GM19025 (cell line): ENCODE data around the gene ADAMTS7.
"Not testable (repeated sequence)": the region's sequence is repeated elsewhere in the genome, so short reads cannot be mapped to it uniquely, and the experiment has no call there.

ENCODE experiments used
- ATAC-seq: cut with Tn5 transposase; IDR thresholded peaks from one replicate; pipeline ENCODE4 v1.9.1; 2021; ENCODE audit warnings: mild to moderate bottlenecking, low read depth, moderate library complexity; ENCODE audit not compliant: unreplicated experiment

The ADAMTS7 gene

DNA sequence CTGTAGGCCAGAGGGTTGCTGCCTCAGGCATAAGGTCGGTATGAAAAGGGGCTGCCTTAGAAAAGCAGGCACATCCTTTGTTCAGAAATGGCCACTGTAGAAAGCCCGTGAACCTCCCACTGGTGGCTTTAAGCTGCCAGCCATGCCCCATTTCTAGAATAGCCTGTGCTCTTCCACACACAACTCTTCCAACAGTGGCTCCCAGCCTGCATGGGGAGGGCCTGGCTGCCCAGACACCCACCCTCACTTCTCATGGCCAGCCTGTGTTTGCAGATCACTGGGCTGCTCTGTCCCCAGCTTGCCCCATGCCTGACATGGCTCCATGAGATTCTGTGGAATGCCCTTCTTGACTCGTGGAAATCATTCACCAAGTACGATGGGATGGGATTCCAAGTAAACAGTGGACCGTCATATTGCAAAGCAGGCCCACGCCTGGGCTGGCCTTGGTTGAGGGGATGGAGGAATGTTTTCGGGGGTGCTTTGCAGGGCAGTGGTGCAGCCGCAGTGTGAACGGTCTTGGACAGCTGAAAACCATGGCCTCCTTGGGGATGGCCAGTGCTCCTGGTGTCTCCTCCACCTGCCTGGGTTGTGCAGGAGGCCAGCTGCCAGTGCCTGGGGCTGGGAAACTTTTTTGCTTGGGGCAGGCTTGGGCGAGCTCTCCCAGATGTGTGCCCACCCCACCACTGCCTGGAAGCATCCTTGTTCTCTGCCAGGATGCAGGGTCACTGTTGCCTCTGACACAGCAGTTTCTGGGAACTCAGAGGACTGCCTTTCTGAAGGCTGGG, 57.3 kb downstream of the ADAMTS7 start:
- ATAC-seq: not testable (repeated sequence)

DNA sequence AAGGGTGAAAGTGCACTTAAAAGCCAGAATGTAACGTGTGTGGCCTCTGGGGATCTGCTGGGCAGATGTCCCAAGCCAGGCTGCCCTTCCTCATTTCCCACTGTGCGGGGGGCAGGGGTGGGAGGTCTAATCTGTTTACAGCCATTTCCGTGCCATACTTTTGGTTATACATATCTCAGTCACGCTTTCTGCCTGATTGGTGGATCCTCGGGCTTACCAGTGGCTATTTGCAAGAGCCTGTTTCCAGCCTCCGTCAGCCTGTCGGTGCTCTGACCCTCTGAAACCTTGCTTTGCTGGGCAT, 58.0 kb downstream of the ADAMTS7 start:
- not testable (repeated sequence) for ATAC-seq

DNA sequence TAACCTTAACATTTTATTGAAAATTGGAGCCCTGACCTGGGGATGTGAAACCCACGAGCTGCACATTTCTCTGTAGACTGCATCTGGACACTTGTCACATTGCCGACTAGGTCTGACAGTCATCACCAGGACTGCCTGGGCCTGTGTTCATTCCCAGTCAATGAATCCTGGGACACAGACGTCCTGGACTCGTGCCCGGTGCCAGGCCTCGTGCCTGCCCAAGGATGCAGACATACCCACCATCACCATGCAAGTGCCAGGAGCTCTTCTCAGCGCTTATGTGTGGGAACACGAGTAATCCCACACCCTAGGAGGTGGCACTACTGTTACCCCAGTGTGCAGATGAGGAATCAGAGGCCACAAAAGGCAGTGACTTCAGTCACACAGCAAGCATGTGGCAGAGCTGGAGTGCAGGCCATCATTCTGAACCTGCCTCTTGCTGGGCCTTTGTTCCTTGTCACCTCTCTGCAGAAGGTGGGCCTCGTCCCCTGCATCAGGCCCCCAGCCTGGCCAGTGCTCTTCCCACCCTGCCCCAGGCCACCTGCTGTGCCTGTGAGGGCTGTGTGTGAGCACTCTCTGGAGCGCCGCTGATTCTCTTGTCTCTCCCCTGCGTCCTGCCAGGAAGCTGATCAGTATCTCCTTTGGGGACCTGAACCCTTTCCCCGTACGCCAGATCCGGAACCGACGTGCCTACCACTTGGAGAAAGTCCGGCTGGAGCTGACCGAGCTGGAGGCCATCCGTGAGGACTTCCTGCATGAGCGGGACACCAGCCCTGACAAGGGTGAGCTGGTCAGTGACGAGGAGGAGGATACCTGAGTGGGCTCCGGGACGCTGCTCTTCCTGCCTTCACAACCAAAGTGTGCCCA, 58.5 kb downstream of the ADAMTS7 start:
- ATAC-seq: no peak

DNA sequence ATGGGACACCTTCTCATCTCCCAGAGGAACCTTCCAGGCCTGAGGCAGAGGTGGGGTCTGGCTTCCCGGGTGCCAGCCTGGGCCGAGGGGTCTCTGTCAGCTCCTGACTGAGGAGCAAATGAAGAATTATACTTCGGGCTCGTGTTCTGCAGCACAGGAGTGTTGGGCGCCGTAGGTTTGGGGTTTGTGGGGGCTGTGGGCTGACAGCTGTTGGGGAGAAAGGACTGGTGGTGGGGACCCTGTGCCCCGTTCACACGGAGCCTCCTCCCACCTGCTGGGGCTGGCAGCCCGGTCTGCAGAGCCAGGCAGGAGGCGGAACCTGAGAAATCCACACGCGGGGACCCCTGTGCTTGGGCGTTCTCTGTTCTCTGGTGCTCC, 59.7 kb downstream of the ADAMTS7 start:
- ATAC-seq: no peak

DNA sequence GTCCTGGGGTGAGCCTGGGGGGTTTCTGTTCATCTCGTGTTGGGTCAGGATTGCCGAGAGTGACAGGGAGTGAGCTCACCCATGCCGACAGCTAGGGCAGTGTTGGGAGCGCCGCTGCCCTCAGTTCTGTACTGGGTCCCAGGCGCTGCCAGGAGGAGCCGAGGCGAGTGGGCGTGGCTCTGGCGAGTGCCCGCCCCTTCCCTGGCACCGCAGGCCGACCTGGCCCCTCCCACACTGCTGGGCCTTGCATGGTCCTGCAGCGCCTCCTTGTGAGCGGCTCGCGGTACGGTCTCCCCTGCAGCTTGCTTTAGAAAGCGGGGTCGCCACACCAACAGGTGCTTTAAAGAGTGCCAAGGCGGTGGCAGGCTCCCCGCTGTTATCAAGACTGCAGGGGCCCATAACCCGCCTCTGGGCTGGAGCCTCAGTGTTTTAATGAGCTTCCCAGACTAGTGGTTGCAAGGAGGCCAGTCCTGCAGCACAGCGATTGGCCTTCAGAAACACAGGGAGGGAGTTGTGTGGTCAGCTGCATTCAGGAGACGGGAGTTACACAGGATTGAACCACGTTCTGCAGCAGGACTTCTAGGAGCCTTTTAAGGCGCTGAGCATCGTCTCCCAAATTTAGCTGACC, 60.2 kb downstream of the ADAMTS7 start:
- ATAC-seq: peak; percentile 82

GRCh38 chr15:78750566-78750965, 60.7 kb downstream of the ADAMTS7 start:
- no peak for ATAC-seq

DNA sequence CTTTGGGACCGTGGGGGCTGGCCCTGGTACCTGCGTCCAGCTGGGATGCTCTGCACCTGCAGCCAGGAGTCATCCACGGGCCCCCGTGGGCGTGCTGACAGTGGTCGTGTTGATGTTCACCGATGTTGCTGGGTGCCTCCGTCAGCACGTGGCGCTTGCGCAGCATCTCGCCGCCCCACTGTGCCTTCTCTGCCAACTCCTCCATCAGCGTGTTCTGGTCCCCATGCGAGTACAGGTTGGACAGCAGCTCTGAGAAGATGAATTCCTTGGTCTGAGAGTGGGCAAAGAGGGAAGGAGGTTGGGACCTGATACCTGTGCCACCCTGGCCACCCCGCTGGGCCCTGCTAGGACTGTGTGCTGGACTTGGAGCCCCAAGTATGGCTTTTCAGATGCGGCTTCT, 61.4 kb downstream of the ADAMTS7 start:
- ATAC-seq: no peak

DNA sequence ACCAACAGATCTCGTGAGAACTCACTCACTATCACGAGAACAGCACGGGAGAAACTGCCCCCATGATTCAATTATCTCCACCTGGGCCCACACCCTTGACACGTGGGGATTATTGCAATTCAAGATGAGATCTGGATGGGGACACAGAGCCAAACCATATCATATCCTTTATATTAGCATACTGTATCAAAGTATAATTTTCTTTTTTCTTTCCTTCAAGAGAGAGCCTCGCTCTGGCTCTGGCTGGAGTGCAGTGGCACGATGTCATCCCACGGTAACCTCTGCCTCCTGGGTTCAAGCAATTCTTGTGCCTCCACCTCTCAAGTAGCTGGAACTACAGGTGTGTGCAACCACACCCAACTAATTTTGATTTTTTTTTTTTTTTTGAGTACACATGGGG, 63.4 kb downstream of the ADAMTS7 start:
- ATAC-seq: not testable (repeated sequence)

DNA sequence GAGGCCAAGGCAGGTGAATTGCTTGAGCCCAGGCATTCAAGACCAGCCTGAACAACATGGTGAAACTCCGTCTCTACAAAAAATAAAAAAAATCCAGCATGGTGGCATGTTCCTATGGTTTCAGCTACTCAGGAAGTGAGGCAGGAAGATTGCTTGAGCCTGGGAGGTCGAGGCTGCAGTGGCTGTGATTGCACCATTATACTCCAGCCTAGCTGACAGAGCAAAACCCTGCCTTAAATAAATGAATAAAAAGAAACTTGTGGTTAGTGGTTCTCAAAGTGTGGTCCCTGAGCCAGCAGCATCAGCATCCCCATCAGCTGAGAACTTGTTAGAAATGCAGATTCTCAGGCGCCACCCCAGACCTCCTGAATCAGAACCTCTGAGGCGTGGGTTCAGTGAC, 69.6 kb downstream of the ADAMTS7 start:
- not testable (repeated sequence) for ATAC-seq

- ATAC-seq: no peak
Observed at GRCh38 chr15:78740904-78741274, 70.4 kb downstream of the ADAMTS7 start.

DNA sequence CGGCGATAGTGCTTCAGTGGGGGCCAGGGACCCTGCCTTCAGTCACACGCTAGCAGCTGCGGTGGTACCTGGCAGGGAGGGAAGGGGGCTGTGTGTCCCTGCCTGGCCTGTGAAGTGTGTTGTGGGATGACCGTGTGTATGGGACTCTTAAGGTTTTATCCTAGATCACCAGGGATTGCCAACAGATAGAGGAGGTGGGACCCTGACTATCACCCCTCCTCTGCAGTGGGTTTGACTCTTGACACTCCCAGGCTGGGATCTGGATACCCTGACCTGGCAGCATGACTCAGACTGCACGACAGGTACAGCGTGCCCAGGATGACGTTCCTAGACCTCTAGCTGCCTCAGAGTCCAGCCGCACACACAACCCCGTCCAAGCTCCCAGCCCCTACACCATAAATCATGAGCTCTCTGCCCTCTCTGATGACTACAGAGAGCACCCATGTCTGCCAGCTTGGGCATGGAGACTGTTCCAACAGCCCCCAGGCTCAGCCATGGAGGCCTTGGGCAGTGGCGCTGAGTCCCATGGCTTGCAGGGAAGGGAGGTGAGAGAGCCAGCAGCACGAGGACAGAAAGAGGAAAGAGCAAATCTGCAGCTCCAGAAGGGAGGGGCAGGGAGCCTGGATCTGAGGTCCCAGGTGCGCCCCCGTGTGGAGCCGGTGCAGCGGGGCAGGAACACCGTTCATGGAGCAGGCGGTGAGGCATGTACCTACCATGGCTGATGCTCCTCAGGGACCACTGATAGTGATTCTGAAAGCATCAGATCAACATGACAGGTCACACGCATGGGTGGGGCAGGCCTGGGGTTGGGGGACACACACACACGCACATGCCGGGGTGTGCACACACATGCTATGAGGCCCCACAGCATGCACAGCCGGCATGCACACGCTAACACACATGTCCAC, 71.0 kb downstream of the ADAMTS7 start:
- ATAC-seq: no peak

DNA sequence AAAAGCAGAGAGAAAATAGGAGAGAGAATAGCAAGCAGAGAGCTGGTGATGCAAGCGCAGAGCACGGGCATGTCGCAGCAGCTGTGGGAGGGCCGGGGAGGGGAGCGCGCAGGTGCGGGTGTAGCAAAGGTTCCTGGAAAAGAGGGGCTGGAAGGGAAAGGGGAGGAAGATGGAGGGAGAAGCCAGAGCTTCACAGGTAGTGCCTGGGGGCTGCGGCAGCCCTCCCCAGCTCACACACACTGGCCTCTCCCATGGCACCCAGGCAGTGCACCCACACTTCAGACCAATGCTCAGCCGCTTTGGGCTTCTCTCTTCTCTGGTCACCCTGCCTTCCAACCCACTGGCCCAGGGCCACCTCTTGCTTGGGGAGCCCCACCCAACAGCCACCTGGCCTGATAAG, 72.1 kb downstream of the ADAMTS7 start:
- no peak for ATAC-seq

- not testable (repeated sequence) for ATAC-seq
Observed at GRCh38 chr15:78737931-78738558, 73.2 kb downstream of the ADAMTS7 start.

- ATAC-seq: no peak
Observed at GRCh38 chr15:78737187-78737820, 74.0 kb downstream of the ADAMTS7 start.

DNA sequence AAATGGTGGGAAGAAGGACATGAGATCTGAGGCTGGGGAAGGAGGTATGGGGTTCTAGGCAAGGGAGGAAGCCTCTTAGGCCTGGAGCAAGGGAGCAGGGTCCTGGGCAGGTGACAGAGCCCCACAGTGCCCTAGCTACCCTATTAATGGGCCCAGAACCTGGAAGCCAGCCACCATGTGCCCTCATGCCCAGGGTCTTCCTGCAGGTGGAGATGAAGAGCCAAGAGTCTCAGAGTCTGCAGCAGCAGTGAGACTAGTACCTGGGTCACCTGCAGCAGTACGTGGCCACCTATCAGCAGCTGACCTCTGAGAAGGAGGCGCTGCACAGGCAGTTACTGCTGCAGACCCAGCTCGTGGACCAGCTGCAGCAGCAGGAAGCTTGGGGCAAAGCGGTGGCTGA, 75.0 kb downstream of the ADAMTS7 start:
- ATAC-seq: not testable (repeated sequence)

- no peak for ATAC-seq
Observed at GRCh38 chr15:78734451-78735064, 76.7 kb downstream of the ADAMTS7 start.

GRCh38 chr15:78732634-78733033, 78.6 kb downstream of the ADAMTS7 start:
- no peak for ATAC-seq

- ATAC-seq: no peak
Observed at GRCh38 chr15:78730955-78731354, 80.3 kb downstream of the ADAMTS7 start.

GRCh38 chr15:78728427-78728826, 82.8 kb downstream of the ADAMTS7 start:
- ATAC-seq: not testable (repeated sequence)
